ENCODE results near the gene UBA1.

UBA1 gene

DNA sequence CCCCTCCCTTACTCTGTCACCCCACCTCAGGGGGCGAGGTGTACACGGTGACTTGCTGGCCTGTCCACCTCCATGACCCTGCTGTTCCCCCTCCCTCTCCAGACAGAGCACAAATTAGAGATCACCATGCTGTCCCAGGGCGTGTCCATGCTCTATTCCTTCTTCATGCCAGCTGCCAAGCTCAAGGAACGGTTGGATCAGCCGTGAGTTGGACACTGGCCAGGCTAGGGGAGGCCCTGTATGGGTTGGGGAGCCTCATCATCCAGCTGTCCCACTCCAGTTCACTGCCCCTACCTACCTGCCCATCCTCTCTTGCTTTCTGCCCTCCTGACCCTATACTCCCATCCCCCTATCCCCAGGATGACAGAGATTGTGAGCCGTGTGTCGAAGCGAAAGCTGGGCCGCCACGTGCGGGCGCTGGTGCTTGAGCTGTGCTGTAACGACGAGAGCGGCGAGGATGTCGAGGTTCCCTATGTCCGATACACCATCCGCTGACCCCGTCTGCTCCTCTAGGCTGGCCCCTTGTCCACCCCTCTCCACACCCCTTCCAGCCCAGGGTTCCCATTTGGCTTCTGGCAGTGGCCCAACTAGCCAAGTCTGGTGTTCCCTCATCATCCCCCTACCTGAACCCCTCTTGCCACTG is 20.9 kb downstream of the UBA1 start:
- DNase-seq, result no peak

DNA sequence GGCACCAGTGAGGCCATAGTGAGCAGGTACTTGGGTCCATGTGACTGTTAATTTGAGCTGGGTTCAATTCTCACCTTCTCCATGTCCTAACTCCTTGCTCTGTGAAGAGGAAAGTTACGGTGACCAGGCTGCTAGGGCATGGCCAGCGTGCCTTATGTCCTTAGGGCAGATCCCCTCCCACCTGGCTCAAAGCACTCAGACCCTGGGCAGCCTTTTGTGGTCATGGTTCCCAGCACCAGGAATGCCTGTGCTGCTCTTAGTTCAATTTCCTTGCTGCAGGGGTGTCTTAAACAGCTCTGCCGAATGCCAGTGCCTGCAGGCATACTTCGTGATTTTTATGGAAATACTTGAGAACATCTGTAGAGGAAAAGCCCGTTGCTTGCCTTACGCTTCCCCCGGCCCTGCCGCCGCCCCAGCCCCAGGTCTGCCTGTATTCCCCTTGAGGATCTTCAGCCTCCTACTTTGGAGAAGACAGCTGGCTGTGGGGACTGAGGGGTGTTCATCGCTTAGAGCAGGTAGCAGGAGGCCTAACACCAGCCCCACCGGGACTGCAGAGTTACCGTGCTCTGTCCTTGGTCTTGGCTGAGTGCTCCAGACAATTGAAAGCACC is 21.8 kb downstream of the UBA1 start:
- DNase-seq, result no peak

DNA sequence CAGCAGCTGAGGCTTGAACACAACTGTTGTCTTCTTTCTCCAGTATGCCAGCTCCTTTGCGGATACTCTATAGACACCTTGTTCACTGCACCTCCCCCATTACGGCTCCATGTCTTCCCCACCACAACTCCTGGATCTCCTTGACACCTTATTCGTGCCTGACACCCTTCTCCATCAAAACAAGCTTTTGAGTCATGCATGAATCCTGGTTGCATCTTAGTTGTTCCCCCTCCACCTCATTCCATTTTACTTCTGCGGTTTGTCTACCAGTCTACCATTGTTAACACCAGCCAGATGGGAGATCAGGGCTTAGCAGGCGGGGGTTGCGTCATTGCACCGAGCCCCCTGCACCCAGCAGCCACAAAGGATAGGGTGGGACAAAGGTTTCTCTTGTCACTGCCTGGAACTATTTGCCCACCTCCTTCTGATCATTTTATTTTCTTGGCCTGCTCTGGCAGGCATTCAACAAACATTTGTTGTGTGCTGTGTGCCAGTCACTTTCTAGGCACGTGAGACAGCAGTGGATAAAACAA is 22.8 kb downstream of the UBA1 start:
- no peak for DNase-seq

DNA sequence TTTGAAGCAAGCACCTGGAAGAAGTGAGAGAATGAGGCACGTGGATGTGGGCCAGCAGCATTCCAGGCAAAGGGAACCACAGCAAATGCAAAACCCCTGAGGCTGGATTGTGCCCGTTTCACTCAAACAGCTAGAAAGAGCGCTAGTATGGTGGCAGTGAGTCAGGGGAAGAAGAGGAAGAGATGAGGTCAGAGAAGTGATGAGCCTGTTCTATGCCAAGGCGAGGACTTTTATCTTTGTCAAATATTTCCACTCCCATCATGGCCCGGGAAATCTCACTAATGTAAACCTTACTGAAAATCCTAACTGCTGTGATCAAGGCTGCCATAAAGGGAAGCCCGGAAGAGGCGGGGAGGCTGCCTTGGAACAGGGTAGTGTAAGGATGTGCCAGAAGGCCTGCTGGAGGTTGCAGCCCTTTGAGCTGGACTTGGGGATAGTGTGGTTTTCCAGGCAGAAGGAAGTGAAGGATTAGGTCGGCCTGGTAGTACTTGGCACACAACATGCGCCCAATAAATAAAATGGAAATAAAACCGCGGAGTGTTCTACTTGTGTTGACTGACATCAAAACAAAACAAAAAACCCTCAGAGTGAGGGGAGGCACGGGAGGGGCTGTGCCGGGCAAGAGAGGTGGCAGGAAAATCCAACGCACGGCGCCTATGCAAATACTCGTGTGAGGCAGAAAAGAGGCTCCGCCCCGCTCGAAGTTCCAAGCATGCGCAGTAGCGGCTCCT is 23.7 kb downstream of the UBA1 start:
- DNase-seq, result peak; percentile 33

DNA sequence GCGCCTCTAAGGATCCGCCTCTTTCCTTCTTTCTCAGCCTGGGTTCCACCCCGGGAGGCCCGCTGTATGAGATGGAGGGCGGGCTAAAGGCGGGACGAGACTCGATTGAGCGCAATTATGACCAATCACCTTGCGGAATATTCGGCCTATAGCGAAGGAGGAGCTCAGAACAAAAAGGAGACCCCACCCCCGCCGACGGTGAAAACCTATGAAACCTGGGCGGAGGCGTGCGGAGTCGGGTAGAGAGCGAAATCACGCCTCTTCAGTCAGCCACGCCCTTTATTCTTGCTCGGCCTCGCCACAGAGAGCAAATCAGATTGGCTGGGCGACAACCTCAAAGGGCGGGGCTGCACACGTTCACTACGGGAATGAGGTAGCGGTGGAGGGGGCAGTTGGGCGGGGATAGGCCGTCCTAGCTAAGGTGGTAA is 24.2 kb downstream of the UBA1 start:
- peak; percentile 97 for DNase-seq

DNA sequence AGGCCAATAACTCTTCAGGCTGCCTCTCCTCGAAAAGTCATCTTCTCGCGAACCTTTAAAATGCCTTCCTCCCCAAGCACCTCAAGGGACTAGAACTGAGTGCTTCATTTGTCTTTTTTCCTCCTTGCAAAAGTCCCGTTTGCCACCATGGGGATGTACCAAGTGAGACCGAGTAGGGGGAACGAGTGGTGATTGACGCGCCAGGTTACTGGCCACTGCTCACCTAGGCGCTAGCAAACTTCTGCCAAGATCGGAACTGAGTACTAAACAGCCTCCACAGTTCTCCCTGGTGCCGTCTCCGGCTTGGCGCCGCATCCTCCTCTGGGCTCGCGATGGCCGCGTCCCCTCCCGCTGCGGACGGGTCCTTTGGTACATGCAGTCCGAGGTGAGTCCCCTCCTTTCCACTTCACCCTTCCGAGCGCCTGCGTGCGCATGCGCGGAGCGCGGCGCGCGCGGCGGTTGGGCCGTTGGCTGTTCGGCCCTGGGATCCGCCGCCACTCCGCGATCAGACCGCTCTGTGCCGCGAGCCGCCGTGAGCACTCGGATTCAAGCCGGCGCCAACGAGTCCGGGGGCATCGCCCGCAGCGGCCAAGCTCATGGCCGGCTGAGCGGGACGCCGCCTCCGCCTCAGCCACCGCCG is 24.8 kb downstream of the UBA1 start, which contains the start of gene CDK16:
Gene CDK16, plus strand, starts transcription at position 402 of the 640 bp plus-strand sequence. CDS start 4,877 bp downstream, outside the sequence.
- DNase-seq, result peak; percentile 83

DNA sequence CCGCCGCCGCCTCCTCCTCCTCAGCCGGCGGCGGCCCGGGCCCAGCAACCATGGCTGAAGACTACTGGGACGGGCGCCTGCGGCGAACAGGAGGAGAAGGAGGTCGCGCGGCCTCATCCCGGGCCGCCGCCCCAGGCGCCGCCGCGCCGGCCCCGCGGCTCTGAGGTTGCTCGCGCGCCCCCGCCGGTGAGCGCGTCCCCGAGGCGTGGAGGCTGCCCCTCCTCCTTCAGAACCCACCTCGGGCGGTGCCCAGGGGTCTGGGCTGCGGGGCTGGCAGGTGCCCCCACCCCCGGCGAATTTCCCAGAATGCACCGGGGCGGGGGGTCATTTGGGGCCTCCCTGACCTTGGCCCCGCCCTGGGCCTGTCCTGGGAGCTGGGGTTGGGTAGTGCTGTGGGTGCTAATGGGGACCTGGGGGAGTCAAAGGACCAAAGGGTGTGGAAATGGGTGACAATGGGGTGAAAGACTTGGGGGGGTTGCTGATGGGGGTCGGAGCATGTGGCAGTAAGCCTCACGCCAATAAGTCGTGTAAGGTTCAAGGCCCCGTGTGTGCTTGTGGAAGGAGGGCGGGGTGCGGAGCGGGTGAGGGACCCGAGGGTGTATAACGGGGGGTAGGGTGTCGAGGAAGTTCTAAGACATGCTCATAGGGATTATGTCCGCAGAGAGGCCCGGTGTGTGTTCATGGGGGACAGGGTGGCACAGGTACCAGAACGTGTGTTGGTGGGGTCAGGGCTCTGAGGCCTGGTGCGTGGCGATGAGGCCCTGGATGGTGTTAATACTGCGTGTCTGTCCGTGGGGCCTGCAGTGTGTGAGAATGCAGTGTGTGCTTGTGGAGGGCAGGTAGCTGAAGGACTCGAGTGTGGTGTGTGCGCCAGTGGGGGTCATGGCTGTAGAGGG is 25.5 kb downstream of the UBA1 start:
- DNase-seq, result peak; percentile 63

DNA sequence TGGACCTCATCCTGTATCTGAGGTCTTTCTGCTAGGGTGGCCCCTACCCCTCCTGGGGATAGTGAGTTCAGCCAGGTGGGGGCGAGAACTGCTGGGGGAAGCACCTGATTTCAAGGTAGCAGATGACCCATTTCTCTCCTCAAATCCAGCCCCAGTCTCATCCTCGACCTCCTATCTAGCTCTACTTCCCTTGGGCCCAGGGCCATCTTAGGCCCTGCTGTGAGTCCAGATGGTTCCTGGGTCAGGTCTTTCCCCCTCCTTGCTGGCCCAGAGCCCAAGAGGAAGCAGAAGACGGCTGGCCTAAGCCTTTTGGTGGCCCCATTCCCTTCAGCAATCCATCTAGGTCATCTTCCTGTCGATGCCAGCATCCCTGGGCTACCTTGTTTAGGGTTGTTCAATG is 28.1 kb downstream of the UBA1 start:
- no peak for DNase-seq

DNA sequence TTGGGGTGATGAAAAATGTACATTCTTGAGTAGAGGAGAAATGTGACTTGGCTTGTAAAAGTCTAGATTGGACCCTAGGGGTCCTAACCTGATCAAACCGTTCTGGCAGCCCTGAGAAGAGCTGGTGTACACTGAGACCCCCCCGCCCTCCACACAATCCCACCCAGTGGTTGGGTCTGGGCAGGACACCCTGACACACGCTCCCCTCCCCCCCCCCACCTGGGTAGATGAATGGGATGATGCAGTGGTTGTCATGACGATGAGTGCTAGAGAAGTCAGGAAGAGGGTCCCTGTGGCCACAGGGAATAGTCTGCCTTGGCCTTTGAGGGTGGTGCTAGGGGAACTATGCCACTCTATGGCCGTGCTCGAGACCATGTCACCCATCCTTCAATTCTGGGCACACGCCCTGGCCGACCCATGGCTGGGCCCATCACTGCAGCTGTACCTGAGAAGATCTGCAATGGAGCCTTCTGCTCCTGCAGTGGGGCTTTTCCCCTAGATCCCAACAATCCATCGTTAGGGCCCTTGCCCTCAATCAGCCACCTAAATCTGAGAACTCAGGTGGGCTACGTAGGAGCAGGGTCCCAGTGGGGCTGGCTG is 29.2 kb downstream of the UBA1 start:
- DNase-seq, result no peak

DNA sequence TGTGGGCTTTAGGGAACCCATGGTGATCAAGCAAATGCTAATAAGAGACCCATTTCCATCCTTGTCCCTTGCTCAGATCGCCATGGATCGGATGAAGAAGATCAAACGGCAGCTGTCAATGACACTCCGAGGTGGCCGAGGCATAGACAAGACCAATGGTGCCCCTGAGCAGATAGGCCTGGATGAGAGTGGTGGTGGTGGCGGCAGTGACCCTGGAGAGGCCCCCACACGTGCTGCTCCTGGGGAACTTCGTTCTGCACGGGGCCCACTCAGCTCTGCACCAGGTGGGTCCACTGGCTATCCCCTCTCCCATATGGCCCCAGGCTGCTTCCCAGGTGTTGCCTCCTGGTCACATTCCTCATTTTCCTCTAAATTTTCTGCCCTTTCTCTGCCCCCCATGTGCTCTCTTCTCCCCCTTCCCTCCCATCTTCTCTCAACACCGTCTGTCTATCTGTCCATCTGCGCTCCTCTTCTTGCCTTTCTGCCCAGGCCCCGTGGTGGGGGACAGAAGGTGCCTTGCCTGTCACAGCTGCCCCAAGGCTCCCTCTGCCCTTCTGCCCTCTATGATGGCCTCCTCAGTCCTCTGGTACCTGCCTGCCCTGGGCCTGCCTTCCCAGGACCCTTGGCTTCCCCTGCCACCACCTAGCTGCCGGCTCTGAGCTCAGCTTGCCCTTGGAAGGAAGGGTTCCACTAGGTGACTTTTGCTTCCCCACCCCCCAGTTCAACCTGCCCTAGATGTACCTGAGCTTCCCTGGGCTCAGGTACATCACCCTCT is 30.0 kb downstream of the UBA1 start:
- DNase-seq, result no peak

DNA sequence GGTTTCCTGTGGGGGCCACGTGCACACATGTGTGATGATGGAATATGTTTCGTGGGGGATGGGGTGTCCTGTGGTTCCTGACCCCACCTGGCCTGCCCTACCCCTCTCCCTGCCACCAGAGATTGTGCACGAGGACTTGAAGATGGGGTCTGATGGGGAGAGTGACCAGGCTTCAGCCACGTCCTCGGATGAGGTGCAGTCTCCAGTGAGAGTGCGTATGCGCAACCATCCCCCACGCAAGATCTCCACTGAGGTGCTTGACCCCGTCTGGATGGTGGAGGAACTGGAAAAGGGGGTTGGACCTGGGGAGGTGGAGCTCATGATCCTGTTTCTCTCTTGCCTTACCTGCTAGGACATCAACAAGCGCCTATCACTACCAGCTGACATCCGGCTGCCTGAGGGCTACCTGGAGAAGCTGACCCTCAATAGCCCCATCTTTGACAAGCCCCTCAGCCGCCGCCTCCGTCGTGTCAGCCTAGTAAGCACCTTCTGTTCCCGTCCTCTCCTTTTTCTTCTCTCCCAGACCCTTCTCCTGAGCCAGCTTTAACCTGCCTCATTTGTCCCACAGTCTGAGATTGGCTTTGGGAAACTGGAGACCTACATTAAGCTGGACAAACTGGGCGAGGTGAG is 30.8 kb downstream of the UBA1 start:
- no peak for DNase-seq

DNA sequence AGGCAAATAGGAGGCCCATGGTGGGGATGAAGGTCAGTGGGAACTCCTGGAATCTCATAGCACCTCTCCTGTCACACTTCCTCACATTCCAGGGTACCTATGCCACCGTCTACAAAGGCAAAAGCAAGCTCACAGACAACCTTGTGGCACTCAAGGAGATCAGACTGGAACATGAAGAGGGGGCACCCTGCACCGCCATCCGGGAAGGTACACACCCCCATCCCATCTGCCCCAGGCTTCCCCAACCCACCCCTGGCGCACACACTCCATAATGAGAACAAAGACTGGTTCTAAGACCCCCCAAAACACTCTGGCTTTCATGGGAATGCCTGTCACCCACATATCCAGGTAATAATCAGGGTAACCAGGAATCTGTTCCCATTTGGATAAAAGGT is 31.3 kb downstream of the UBA1 start:
- no peak for DNase-seq

DNA sequence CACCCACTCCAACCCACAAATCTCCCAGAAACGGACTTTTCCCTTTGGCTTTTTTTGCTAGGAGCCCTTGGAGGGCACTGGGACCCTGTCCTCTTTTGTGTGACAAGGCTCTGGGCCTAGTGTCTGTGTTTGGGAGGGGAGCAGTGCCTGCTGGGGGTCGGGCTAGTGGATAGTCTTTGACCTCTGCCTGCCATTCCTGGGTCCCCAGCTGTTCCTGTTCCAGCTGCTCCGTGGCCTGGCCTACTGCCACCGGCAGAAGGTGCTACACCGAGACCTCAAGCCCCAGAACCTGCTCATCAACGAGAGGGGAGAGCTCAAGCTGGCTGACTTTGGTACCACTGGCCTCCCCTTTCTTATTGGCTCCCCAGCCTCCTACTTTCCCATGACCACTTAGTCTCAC is 32.4 kb downstream of the UBA1 start:
- no peak for DNase-seq

DNA sequence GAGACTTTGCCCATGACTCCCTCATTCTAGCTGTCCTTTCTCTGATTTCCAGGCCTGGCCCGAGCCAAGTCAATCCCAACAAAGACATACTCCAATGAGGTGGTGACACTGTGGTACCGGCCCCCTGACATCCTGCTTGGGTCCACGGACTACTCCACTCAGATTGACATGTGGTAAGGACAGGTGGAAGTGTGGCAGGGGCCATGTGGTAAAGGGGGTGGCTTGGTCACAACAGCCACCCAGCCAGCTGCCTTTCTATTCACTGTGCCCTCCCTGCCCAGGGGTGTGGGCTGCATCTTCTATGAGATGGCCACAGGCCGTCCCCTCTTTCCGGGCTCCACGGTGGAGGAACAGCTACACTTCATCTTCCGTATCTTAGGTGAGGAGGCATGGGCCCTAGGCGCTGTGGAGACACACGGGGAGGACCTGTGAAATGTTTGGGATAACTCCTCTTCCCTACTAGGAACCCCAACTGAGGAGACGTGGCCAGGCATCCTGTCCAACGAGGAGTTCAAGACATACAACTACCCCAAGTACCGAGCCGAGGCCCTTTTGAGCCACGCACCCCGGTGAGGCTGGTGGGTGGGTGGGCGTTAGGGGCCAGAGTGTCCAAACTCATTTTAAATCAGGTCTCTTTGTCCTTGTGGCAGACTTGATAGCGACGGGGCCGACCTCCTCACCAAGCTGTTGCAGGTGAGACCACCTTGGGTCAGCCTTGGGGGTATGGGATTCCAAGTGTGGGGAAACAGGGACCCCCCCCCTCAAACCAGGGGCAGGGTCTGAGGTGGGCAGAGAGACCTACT is 33.1 kb downstream of the UBA1 start:
- no peak for DNase-seq

DNA sequence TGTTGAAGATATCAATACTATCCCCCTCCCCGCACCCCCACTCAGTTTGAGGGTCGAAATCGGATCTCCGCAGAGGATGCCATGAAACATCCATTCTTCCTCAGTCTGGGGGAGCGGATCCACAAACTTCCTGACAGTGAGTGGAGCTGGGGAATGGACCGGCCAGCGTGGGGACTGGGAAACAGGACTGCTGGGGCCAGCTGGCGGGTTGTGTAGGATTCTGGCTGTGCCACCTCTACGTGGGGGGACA is 33.6 kb downstream of the UBA1 start:
- no peak for DNase-seq

DNA sequence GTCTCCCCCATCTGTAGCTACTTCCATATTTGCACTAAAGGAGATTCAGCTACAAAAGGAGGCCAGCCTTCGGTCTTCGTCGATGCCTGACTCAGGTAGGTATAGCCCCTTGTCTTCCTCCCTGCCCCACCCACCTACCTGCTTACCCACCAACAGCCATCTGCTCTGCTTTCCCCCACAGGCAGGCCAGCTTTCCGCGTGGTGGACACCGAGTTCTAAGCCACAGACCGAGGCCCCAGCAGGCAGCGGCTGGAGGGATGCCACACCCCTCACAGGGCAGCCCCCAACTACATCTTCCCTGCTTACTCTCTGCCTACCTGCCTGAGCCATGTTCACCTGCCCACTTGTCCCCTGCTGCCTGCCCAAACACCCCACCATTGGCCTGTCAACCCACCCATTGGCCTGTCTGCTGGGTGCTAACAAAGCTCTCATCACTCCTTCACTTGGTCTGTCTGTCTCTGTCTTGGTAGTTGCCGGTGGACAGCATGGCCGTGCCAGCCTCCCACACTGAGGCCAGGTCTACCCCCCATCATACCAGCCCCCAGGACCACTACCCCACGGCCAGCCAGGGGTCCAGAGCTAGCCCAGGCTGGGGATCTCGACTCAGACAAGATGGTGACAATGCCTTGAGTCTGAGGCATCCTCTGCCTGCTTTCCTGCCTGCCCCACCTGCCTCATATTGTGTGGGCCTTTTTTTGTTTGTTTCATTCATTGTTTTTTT is 35.1 kb downstream of the UBA1 start:
- no peak for DNase-seq

DNA sequence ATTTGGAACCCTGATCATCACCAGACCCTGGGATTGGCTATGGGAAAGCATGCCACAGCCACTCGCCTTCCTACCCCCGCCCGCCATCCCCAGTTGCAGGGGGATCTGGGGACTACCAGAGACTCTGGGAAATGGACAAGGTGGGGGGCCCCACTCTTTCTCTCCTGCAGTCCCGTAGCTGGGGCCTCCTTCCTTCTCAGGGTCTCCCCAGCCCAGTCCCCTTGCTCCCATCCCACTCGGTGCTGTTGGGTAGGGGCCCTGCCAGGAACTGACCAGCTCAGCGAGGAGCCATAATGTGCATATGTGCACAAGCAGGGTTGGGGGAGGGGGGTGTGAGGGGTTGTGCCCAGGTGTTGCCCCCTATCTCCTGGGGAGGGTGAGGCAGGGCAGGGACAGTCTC is 35.8 kb downstream of the UBA1 start:
- no peak for DNase-seq

DNA sequence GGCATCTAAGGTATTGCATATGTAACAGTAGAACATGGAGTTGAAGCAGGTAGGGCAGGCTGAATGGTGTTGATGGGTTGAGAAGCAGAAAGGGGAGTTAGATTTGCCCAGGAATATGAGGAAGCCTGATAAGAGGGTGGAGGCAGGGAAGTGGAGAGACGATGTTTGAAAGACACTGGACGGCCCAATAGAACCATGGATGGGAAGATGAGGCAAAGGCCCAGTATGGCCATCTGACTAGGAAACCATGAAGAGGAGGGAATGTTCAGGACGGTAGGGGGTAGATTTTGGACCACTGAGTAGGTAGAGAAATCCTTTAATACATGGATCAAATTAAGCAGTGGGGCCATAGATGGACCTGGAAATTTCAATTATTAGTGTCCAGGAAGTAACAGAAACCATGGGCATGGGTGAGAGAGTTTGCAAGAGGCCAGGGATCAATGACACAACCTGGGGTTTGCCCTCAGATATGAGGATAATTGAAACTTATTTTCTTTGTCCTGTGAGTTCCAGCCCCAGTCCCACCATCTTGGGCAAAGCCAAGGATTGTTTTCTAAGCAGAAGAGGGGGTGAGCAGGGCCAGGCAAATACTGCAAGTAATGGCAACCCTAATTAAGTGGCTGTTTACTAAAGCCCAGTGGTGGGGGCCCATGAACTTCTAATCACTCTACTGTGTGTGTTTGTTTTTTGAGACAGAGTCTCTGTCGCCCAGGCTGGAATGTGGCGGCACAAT is 36.7 kb downstream of the UBA1 start:
- DNase-seq, result no peak

DNA sequence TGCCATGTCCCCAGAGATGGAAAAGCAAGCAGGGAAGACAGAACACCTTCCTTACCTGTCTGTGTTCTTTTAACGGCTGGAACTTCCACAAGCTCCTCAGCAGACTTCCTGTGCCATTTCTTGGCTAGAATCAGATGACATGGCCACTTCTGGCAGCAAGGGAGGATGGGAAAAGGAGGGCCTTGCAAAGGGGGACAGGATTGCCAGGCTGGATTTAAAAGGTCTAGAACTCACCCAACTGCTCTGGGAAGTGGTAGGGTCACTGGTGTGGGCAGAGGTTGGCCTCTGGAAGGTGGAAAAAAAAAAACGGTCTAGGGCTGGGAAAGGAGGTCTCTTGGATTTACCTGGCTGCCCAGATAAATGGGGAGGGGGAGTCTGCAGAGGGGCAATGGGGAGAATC is 37.5 kb downstream of the UBA1 start:
- DNase-seq, result no peak
